NT2/D1 (cell line): ENCODE results near the gene RAVER1.

Experiments
- YY1 ChIP-seq: IDR thresholded peaks from 2 replicates; pipeline ENCODE4 v1.6.1; 2011; ENCODE audit not compliant: insufficient read length, insufficient read depth
- ZNF274 ChIP-seq: IDR thresholded peaks from 2 replicates; pipeline ENCODE4 v1.6.1; 2011; ENCODE audit warnings: mild to moderate bottlenecking, low read depth, low read length

- TF ChIP-seq YY1, result no peak
- no peak for TF ChIP-seq ZNF274
Measured at GRCh38 chr19:10271543-10272086, 61.7 kb downstream of the RAVER1 start.
